Activated T-helper 9 cell treated with anti-CD3 and anti-CD28 coated beads, Interleukin-2, amount 50 U/mL, for 16 hours (primary cell): Measurements from ENCODE around the gene MRAS.
"Not testable (repeated sequence)": the region's sequence is repeated elsewhere in the genome, so short reads cannot be mapped to it uniquely, and the experiment has no call there.

Source experiments
- DNase-seq: peaks from one replicate; pipeline ENCODE4 v3.0.0-alpha.2; 2020; ENCODE audit warnings: low read depth

The MRAS gene

GRCh38 chr3:138367326-138367850 is 19.0 kb downstream of the MRAS start:
- DNase-seq, result no peak

GRCh38 chr3:138367911-138368310 is 19.5 kb downstream of the MRAS start:
- no peak for DNase-seq

- no peak for DNase-seq
These were observed 20.9 kb downstream of the MRAS start for GRCh38 chr3:138369151-138369900.

GRCh38 chr3:138370321-138370720 is 21.9 kb downstream of the MRAS start:
- no peak for DNase-seq

GRCh38 chr3:138371070-138371965 is 22.9 kb downstream of the MRAS start:
- DNase-seq, result no peak

GRCh38 chr3:138373087-138373735 is 24.8 kb downstream of the MRAS start:
- DNase-seq, result no peak

GRCh38 chr3:138373736-138374094 is 25.3 kb downstream of the MRAS start:
- DNase-seq, result no peak

- DNase-seq, result no peak
These were observed 26.3 kb downstream of the MRAS start for GRCh38 chr3:138374573-138375134.

- no peak for DNase-seq
These were observed 27.1 kb downstream of the MRAS start for GRCh38 chr3:138375447-138375846.

- no peak for DNase-seq
These were observed 28.3 kb downstream of the MRAS start for GRCh38 chr3:138376663-138377062.

- not testable (repeated sequence) for DNase-seq
These were observed 28.8 kb downstream of the MRAS start for GRCh38 chr3:138377212-138377611.

- no peak for DNase-seq
These were observed 29.4 kb downstream of the MRAS start for GRCh38 chr3:138377804-138378203.

- no peak for DNase-seq
These were observed 30.0 kb downstream of the MRAS start for GRCh38 chr3:138378331-138378730.

GRCh38 chr3:138378990-138379389 is 30.6 kb downstream of the MRAS start:
- no peak for DNase-seq

GRCh38 chr3:138381413-138381901 is 33.1 kb downstream of the MRAS start:
- no peak for DNase-seq

GRCh38 chr3:138381950-138382715 is 33.8 kb downstream of the MRAS start:
- no peak for DNase-seq

GRCh38 chr3:138383715-138384465 is 35.5 kb downstream of the MRAS start:
- DNase-seq, result no peak

- DNase-seq, result no peak
These were observed 36.2 kb downstream of the MRAS start for GRCh38 chr3:138384531-138384930.

- no peak for DNase-seq
These were observed 36.6 kb downstream of the MRAS start for GRCh38 chr3:138384976-138385375.

GRCh38 chr3:138389144-138389601 is 40.8 kb downstream of the MRAS start:
- DNase-seq, result no peak
